Measurements from ENCODE around the gene ELF5.

The ELF5 gene

DNA sequence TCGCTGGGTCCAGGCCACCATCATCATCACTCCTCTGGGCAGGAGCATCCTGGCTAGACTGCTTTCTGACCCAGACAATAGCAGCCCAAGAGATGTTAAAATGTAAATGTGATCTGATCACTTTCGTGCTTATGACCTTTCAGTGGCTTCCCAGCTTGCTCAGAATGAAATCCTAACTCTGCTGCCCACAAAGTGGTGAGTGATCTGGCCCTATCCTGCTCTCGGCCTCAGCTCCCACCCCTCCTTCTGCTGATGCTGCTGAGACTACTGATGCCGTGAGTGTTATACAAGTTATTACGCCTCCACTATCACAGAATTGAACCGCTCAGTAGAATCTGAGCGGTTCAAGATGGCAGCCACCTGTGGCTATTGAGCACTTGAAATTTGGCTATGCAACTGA is 26.2 kb downstream of the ELF5 start:
- ATAC-seq = no peak
- Mint-ChIP-seq H3K9me3 (no peaks in the 10 kb centered on the region), H3K4me3 (no peak overlapping the region), H3K27me3 (peaks cover 5% of the 10 kb centered on the region), H3K4me1 (no peaks in the 10 kb centered on the region), H3K27ac (no peak overlapping the region)
- DNase-seq = no peak

GRCh38 chr11:34483106-34483874 is 30.3 kb downstream of the ELF5 start:
- Mint-ChIP-seq H3K27ac (no peak overlapping the region), H3K27me3 (peaks cover 5% of the 10 kb centered on the region), H3K4me3 (no peak overlapping the region), H3K4me1 (no peaks in the 10 kb centered on the region), H3K9me3 (no peaks in the 10 kb centered on the region)
- DNase-seq = no peak
- peak; percentile 50 for ATAC-seq

DNA sequence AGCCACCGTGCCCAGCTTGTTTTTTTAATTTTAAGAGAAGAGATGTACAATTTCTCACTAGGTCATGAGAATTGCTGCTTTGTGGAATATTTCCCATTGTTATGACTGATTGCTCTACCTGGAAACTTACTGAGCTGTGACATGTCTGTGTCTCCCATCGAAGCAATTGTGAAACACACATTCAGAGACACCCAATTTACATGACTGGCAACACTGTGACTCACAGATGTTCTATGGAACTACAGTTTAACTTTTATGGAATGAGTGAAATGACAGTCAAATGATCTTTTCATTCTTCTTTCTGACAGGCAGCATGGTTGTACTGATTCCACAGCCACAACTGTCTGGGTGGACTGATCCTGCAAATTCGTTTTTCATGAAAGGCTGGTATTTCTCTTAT is 32.3 kb downstream of the ELF5 start:
- no peak for ATAC-seq
- no peaks in the 10 kb centered on the region for H3K4me1 Mint-ChIP-seq
- no peak for DNase-seq
- no peaks in the 10 kb centered on the region for H3K9me3 Mint-ChIP-seq
- H3K27ac Mint-ChIP-seq = no peak overlapping the region
- H3K27me3 Mint-ChIP-seq = peaks cover 5% of the 10 kb centered on the region
- no peak overlapping the region for H3K4me3 Mint-ChIP-seq

GRCh38 chr11:34480314-34480713 is 33.3 kb downstream of the ELF5 start:
- Mint-ChIP-seq H3K27ac (no peak overlapping the region), H3K4me1 (no peaks in the 10 kb centered on the region), H3K27me3 (peaks cover 5% of the 10 kb centered on the region), H3K4me3 (no peak overlapping the region), H3K9me3 (no peaks in the 10 kb centered on the region)
- DNase-seq (no peak), ATAC-seq (no peak)

GRCh38 chr11:34478845-34479663 is 34.5 kb downstream of the ELF5 start:
- Mint-ChIP-seq H3K9me3 (no peaks in the 10 kb centered on the region), H3K4me3 (no peak overlapping the region), H3K27me3 (peaks cover 5% of the 10 kb centered on the region), H3K27ac (no peak overlapping the region), H3K4me1 (no peaks in the 10 kb centered on the region)
- ATAC-seq = no peak
- DNase-seq = no peak

DNA sequence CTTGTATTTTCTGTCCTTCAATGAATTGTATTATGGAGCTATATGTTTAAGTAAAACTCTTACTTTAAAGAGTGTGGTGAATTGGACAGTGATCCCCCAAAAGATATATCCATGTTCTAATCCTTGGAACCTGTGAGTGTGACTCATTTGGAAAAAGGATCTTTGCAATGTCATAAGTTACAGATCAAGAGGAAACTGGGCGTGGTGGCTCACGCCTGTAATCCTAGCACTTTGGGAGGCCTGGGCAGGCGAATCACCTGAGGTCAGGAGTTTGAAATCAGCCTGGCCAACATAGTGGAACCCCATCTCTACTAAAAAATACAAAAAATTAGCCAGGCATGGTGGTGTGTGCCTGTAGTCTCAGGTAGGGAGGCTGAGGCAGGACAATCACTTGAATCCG is 36.7 kb downstream of the ELF5 start:
- H3K9me3 Mint-ChIP-seq = no peaks in the 10 kb centered on the region
- ATAC-seq (no peak), DNase-seq (no peak)
- H3K4me3 Mint-ChIP-seq = no peak overlapping the region
- no peaks in the 10 kb centered on the region for H3K4me1 Mint-ChIP-seq
- H3K27ac Mint-ChIP-seq = peak overlapping the region; percentile 22 to 69
- no peaks in the 10 kb centered on the region for H3K27me3 Mint-ChIP-seq

DNA sequence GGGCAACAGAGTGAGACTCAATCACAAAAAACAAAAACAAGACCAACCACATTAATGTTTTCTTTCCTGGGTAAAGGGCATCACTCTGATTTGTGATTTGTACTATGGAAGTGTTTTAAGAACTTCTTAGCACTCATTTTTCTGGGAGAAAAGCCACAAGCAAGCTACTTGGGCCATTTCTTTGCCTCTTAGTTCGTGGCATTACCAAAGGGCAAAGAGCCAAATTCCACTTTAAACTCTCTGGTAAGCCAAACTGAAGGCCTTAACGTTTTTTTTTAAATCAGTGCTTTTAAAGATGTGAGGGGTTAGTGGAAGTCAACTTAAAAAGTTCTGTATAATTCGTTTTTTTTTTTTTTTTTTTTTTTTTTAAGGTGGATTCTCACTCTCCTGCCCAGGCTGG is 37.9 kb downstream of the ELF5 start:
- no peaks in the 10 kb centered on the region for H3K27me3 Mint-ChIP-seq
- no peaks in the 10 kb centered on the region for H3K4me1 Mint-ChIP-seq
- no peak for ATAC-seq
- no peak for DNase-seq
- no peak overlapping the region for H3K4me3 Mint-ChIP-seq
- H3K27ac Mint-ChIP-seq = peak overlapping the region in 1 of 2 donors; percentile 48
- H3K9me3 Mint-ChIP-seq = no peaks in the 10 kb centered on the region

- DNase-seq (no peak), ATAC-seq (no peak)
- Mint-ChIP-seq H3K27ac (no peak overlapping the region), H3K4me1 (no peaks in the 10 kb centered on the region), H3K9me3 (no peaks in the 10 kb centered on the region), H3K4me3 (no peak overlapping the region), H3K27me3 (no peaks in the 10 kb centered on the region)
Observed at GRCh38 chr11:34473603-34474169, 39.9 kb downstream of the ELF5 start.

DNA sequence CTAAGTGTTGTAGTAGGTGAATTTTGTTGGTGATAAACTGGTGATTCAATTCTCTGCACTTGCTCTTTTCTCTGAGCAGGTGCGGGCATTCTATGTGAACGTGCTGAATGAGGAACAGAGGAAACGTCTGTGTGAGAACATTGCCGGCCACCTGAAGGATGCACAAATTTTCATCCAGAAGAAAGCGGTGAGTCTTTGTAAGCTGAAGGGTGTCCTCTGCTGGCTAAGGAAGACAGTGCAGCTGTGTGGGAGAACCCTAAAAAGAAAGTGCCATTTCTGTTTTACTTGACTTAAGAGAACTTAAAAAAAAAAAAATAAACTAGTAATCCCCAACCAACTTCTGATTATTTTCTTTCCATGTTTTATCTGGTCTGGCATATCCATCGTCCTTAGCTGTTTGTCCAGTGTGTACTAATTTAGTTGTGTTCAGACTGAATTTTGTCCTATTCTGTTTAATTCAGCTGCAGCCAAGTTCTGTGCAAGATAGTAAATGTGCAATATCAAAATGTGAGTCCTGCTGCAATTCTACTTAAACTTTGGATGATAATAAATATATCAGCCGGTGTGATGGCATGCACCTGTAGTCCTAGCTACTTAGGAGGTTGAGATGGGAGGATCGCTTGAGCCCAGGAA is 45.3 kb downstream of the ELF5 start:
- Mint-ChIP-seq H3K27ac (no peak overlapping the region), H3K4me1 (peaks cover 8% of the 10 kb centered on the region), H3K27me3 (no peaks in the 10 kb centered on the region), H3K4me3 (no peak overlapping the region), H3K9me3 (peaks cover 5 to 8% of the 10 kb centered on the region in 2 donors)
- DNase-seq = peak; percentile 30 to 46
- peak; percentile 68 for ATAC-seq

GRCh38 chr11:34466802-34467488 is 46.6 kb downstream of the ELF5 start:
- no peak for ATAC-seq
- no peak for DNase-seq

DNA sequence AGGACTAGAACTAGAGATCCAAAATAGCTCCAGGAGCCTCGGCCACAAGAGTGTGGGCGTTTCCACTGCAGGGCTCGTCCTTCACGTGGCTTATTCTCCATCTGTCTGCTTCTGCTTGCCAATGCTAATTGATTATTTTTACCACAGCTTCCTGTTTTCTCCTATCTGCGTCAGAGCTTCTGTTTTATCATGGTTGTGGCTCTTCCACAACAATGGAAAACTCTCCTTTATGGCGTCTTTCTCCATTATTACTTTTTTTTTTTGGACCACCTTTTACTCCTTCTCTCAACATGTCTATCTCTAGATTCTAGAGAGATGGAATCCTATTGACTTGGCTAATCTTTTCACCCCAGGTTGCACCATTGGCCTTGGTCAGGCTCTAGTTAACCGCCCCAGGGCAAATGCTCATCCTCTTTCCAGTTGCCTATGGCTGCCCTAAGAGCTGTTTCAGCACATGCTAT is 49.0 kb downstream of the ELF5 start:
- DNase-seq (no peak), ATAC-seq (no peak)
- no peak overlapping the region for H3K4me3 Mint-ChIP-seq
- peak overlapping the region in 1 of 2 donors; percentile 1 for H3K27ac Mint-ChIP-seq
- peaks cover 8% of the 10 kb centered on the region for H3K4me1 Mint-ChIP-seq
- H3K27me3 Mint-ChIP-seq = no peaks in the 10 kb centered on the region
- H3K9me3 Mint-ChIP-seq = peaks cover 5 to 8% of the 10 kb centered on the region in 2 donors

More at GRCh38 chr11:34466802-34467488, 46.6 kb downstream of the ELF5 start:
- H3K9me3 Mint-ChIP-seq = peaks cover 5 to 8% of the 10 kb centered on the region in 2 donors
- H3K27ac Mint-ChIP-seq = no peak overlapping the region
- no peaks in the 10 kb centered on the region for H3K27me3 Mint-ChIP-seq
- H3K4me3 Mint-ChIP-seq = no peak overlapping the region
- peaks cover 8% of the 10 kb centered on the region for H3K4me1 Mint-ChIP-seq

GRCh38 chr11:34461215-34461614 is 52.4 kb downstream of the ELF5 start:
- Mint-ChIP-seq H3K4me1 (peaks cover 8% of the 10 kb centered on the region), H3K27me3 (no peaks in the 10 kb centered on the region)
- no peak for ATAC-seq

GRCh38 chr11:34460278-34460677 is 53.3 kb downstream of the ELF5 start:
- Mint-ChIP-seq H3K27ac (peak overlapping the region in 1 of 2 donors; percentile 42), H3K4me3 (no peak overlapping the region), H3K9me3 (no peaks in the 10 kb centered on the region), H3K4me1 (peaks cover 8% of the 10 kb centered on the region), H3K27me3 (no peaks in the 10 kb centered on the region)
- ATAC-seq = no peak
- DNase-seq = no peak

More at GRCh38 chr11:34461215-34461614, 52.4 kb downstream of the ELF5 start:
- no peak for DNase-seq
- H3K9me3 Mint-ChIP-seq = no peaks in the 10 kb centered on the region
- no peak overlapping the region for H3K4me3 Mint-ChIP-seq
- H3K27ac Mint-ChIP-seq = no peak overlapping the region

GRCh38 chr11:34459507-34460162 is 54.0 kb downstream of the ELF5 start:
- Mint-ChIP-seq H3K4me3 (no peak overlapping the region), H3K27me3 (no peaks in the 10 kb centered on the region), H3K9me3 (no peaks in the 10 kb centered on the region), H3K27ac (no peak overlapping the region), H3K4me1 (peaks cover 4% of the 10 kb centered on the region)
- no peak for DNase-seq
- no peak for ATAC-seq

- Mint-ChIP-seq H3K9me3 (no peaks in the 10 kb centered on the region), H3K27ac (no peak overlapping the region), H3K4me1 (no peaks in the 10 kb centered on the region), H3K4me3 (no peak overlapping the region), H3K27me3 (no peaks in the 10 kb centered on the region)
- DNase-seq (no peak), ATAC-seq (no peak)
Observed at GRCh38 chr11:34458525-34458924, 55.1 kb downstream of the ELF5 start.

All from stimulated activated naive CD8-positive, alpha-beta T cell treated with anti-CD3 and anti-CD28 coated beads, Interleukin-15, amount 100 ng/mL, for 72 hours (primary cell).